RCC 7860 (cell line): ENCODE data around the gene MOB1A.
"Not testable (repeated sequence)": the region's sequence is repeated elsewhere in the genome, so short reads cannot be mapped to it uniquely, and the experiment has no call there.

Experiments used
- DNase-seq: peaks from one replicate; pipeline ENCODE4 v3.0.0-alpha.2; 2015; ENCODE audit warnings: low spot score
- FAIRE-seq: peaks from 2 replicates; lab custom pipeline; 2012; peaks lifted over from hg19 to GRCh38; lab: Jason Lieb, UNC

Gene MOB1A

GRCh38 chr2:74178211-74179062, at the start of gene MOB1A:
Gene MOB1A, minus strand, starts transcription at chr2:74178879. Its CDS starts 205 bp downstream, at chr2:74178674.
- DNase-seq (peak; percentile 93), FAIRE-seq (peak; percentile 90)

DNA sequence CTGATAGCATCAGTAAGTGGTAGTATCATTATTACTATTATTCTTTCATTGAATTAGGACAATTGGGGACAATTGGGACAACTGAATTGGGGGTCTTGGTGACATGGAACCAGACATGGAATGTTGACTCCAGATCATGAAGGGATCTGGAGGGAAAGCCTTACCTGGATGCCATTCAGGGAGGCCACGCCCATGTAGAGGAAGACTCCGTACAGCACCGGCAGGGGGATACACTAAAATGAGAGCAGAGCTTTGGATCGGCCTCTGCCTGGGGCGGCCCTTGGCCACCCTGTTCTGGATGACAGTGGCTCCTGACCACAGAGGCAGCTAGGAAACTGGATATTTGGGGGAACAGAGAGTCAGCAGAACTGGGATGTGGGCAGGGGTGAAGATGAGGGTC, 49.0 kb upstream of the MOB1A start:
- DNase-seq (no peak), FAIRE-seq (no peak)

DNA sequence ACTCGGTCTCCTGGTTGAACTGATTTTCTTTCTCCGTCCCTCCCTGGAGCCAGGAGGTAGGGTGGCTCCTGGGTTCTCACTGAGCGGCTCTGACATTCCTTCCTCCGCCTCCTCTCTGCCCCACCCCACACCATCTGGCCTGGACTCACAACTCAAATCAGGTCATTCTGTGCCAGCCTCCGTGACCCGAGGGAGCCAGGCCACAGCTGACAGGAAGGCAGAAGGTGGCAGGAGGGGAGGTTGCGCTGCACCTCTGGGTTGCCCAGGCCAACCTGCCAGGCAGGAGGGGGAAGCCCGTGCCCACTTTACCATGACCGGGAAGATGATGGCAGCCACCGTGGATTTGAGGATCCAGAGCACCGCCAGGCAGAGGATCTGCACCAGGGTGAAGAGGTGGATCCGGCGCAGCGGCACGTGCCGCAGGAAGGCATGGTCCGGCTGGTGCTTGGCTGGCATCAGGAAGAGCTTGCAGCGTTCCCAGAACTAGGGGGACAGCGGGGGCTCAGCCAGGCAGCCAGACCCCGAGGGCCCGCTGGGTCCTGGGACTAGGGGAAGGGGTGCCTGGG, 48.1 kb upstream of the MOB1A start:
- DNase-seq, result no peak
- FAIRE-seq, result no peak

DNA sequence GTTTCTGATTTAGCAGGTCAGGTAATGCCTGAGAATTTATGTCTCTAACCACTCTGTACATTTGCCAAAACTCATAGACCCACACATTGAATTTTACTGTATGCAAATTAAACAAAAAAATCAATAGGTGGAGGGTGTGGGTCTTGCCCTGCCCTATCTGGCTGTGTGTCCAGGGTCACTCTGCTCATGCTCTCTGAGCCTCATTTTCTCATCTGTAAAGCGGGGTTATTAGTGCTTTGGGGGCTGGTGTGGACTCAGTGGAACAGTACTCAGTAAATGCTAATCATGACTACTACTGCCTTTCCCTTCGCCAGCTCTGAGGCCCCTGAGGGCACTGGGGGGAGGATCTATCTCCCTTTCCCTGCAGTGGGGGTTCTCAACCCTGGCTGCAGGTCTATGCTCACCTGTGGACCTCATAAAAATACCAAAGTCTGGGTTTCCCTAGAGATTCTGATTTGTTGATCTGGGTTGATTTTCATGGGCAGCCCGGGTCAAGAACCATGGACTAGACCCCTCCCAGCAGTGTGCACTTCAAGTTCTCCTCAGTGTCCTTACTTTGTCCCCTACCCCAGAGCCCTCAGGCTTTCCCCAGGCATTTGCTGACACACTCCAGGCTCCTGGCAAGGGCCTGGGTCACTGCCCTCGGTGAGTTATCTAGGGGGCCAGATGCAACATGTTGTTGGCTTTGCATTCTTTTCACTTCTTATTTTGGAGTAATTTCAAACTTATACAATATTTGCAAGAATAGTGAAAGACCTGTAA, 47.2 kb upstream of the MOB1A start:
- FAIRE-seq, result no peak
- DNase-seq, result no peak

DNA sequence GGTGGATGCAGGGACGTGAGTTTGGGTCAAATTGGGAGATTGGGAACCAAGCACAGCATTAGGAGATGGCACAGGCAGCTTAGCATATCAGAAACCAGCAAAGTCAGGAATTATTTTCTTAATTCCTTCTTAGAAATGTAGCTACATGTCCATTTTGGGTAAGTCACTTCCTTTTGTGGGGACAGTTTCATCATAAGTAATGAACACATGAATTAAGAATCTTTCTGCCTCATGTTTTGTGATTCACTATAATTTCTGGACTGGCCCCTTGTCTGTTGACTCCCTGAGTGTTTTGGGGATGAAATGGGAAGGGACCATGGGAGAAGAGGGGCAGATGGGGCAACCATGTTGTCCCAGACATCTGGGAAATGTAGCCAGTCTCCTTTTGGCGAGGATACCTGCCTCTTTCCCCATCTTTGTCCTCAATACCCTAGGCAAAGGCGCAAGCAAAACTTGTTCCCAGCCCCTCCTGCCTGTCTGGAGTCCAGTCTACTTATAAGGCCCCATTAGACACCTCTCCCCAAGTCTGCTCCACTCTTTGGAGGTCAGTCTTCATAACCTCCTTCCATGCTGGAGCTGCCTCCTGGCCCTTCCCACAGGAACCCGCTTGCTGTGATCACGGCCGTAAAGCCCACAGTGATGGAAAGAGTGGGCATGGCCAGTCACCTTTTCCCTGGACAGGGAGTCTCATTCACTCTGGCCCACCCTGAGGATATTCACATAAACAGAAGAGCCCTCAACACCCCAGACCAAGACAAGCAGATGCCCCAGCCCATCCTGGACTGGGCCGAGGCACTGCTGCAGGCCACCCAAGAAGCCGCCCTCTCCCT, 45.5 kb upstream of the MOB1A start:
- FAIRE-seq (no peak), DNase-seq (no peak)

DNA sequence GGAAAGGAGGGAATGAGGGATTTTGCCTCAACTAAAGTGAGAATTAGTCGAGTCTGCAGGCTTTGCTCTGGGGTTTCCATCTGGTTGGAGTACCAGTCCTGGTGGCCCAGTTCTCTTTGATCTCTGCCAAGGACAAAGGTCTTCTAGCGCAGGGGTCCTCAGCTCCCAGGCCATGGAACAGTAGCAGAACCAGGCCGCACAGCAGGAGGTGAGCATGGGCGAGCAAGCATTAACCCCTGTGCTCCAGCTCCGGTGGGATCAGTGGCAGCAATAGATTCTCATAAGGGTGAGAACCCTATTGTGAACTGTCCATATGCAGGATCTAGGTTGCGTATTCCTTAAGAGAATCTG, 43.6 kb upstream of the MOB1A start:
- FAIRE-seq (no peak), DNase-seq (no peak)

DNA sequence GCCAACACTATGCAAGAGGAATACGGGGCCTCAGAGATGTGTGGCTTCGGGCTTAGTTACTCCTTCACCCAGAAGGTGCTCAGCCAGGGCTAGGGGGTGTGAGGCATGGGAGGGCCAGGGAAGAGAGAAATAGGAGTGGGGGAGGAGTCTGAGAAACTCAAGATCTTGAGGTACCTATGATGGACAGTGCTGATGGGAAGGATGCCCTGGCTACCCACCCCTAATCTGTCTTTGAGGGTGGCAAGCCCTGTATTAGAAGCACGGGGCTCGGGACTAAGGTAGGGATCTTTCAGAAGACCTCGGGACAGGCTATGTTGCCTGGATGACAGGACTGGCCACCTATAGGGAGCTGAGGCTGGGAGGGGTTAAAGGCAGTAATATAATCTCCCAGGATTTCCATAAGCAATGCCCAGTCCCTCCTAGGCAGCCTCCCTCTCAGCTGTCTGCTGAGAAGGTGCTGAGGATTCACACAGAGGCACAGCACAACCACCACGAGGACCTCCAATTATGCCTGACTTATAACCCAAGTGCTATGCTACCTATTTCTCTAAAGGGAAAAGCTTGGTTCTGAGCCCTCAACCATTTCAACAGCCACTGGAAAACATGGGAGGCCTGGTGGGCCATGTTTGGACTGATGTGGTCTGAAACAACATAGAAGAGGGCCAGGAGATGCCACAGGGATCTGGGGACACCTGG, 43.1 kb upstream of the MOB1A start:
- FAIRE-seq (no peak), DNase-seq (no peak)

- FAIRE-seq (no peak), DNase-seq (no peak)
Observed at GRCh38 chr2:74221091-74221490, 42.4 kb upstream of the MOB1A start.

GRCh38 chr2:74219846-74220486, 41.3 kb upstream of the MOB1A start:
- no peak for FAIRE-seq
- no peak for DNase-seq

DNA sequence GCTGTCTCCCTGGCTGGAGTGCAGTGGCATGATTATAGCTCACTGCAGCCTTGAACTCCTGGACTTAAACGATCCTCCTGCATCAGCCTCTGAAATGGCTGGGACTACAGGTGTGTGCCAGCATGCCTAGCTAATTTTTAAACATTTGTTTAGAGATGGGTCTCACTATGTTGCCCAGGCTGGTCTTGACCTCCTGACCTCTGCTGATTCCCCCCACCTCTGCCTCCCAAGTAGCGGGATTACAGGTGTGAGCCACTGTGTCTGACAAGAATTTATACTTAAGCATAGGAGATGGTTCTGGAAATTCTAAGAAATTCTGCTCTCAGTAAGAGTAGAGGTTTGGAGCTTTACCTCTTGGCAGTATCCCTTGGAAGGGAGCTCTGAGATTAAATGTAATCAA, 38.0 kb upstream of the MOB1A start:
- FAIRE-seq (no peak), DNase-seq (no peak)

GRCh38 chr2:74215771-74216170, 37.1 kb upstream of the MOB1A start:
- not testable (repeated sequence) for DNase-seq

DNA sequence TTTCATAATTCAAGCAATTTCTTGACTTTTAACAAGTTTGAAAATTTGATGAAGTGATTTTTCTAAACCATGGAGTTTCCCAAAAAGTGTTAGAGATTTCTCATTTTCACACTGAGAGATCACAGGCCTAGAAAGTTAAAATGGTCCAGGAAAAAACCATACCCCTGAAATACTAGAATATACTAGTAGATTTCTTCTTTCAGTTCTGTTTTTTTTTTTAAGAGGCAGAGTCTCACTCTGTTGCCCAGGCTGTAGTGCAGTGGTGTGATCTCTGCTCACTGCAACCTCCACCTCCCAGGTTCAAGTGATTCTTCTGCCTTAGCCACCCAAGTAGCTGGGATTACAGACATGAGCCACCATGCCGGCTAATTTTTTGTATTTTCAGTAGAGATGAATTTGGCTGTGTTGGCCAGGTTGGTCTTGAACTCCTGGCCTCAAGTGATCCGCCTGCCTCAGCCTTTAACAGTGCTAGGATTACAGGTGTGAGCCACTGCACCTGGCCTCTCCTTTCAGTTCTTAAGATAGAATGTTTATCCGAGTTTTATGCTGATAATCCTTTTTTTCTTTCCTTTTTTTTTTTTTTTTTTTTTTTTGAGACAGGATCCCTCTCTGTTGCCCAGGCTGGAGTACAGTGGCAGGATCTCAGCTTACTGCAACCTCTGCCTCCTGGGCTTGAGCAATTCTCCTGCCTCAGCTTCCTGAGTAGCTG, 34.2 kb upstream of the MOB1A start:
- DNase-seq (no peak), FAIRE-seq (no peak)

More at GRCh38 chr2:74215771-74216170, 37.1 kb upstream of the MOB1A start:
- not testable (repeated sequence) for FAIRE-seq

GRCh38 chr2:74206180-74206688, 27.6 kb upstream of the MOB1A start:
- FAIRE-seq (no peak), DNase-seq (no peak)

DNA sequence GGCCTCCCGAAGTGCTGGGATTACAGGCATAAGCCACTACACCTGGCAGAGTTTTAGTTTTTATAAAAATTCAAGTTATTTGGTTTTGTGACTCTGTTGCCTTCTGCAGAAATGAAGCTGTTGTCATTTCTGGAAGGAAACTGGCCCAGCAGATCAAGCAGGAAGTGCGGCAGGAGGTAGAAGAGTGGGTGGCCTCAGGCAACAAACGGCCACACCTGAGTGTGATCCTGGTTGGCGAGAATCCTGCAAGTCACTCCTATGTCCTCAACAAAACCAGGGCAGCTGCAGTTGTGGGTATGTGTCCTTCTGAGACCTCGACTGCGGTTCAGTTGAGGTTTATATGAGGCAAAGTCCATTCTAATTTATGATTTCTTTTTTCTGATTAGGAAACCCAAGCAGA, 26.9 kb upstream of the MOB1A start:
- DNase-seq (no peak), FAIRE-seq (no peak)

GRCh38 chr2:74205113-74205512, 26.4 kb upstream of the MOB1A start:
- FAIRE-seq (no peak), DNase-seq (no peak)

GRCh38 chr2:74204436-74204835, 25.8 kb upstream of the MOB1A start:
- no peak for DNase-seq
- FAIRE-seq, result no peak

DNA sequence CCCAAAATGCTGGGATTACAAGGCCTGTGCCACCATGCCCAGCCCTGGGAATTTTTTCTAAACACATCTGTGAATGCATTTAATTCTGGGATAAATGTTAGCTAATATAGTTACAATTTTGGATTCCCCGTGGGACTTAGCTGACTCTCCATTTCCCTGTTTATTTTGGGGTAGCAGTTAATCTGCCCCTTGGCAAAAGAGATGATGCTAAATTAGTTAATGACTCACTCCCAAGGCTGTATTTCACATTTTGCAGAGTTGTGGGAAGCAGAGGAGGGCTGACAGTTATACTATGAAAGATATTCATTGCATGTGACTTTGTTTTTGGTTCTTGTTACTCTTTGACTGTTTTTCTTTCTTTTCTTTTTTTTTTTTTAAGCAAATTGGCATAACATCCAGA, 22.9 kb upstream of the MOB1A start:
- FAIRE-seq, result no peak
- no peak for DNase-seq

DNA sequence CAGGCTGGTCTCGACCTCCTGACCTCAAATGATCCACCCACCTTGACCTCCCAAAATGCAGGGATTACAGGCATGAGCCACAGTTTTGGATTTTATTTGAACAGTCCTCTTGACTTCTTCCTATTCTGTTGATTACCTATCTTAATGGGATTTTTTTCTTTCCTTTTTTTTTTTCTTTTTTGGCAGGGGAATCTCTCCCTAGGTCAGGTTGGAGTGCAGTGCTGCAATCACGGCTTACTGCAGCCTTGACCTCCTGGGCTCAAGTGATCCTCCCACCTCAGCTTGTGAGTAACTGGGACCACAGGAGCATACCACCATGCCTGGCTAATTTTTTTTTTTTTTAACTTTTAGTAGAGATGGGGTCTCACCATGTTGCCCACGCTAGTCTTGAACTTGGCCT, 22.5 kb upstream of the MOB1A start:
- DNase-seq (no peak), FAIRE-seq (no peak)

GRCh38 chr2:74199871-74200305, 21.2 kb upstream of the MOB1A start:
- no peak for FAIRE-seq
- no peak for DNase-seq
